Esophagus muscularis mucosa (tissue), 4 donors: ENCODE results near the gene KCNAB2. TPM values are rescaled to one million over a fixed set of nuclear protein-coding genes. Genes with fewer than 3 reads are reported as not detected.

Experiments
- DNase-seq: peaks from one replicate; pipeline ENCODE4 v3.0.0-alpha.2; 2017; ENCODE audit errors: extremely low spot score
- H3K27ac ChIP-seq, 4 donors: fragments of 200-600 bp; sonication (generic); replicated peaks in 1 of 4; 1 replicate in 3 of 4; 2 replicates in 1 of 4; pipeline ENCODE4 v1.5.1; 2016 to 2019; ENCODE audit warnings: mild to moderate bottlenecking in 1 of 4
- H3K27me3 ChIP-seq, 4 donors: fragments of 200-600 bp; sonication (generic); one replicate each; pipeline versions ENCODE4 v1.5.1 to v1.6.0; 2016 to 2019
- H3K36me3 ChIP-seq, 4 donors: fragments of 200-600 bp; sonication (generic); one replicate each; pipeline ENCODE4 v1.5.1; 2016 to 2019
- H3K4me1 ChIP-seq, 4 donors: fragments of 200-600 bp; sonication (generic); one replicate each; pipeline ENCODE4 v1.5.1; 2016 to 2019
- H3K4me3 ChIP-seq, 4 donors: fragments of 200-600 bp; sonication (generic); 1 replicate in 2 of 4; 2 replicates in 2 of 4; pipeline ENCODE4 v1.5.1; 2016 to 2019; ENCODE audit warnings: mild to moderate bottlenecking in 4 of 4, moderate library complexity in 1 of 4
- H3K9me3 ChIP-seq, 4 donors: fragments of 200-600 bp; sonication (generic); 1 replicate in 3 of 4; 2 replicates in 1 of 4; pipeline ENCODE4 v1.5.1; 2016 to 2019
- CTCF ChIP-seq, 3 experiments: fragments of 200-600 bp in 2 of 3; fragments of 450-650 bp in 1 of 3; sonication (generic) in 2 of 3; IDR thresholded peaks; one replicate each; pipeline ENCODE4 v1.5.1; 2017 to 2019; ENCODE audit warnings: antibody characterized with exemption in 3 of 3, mild to moderate bottlenecking in 2 of 3, moderate library complexity in 1 of 3
- EP300 ChIP-seq: sonication (generic); formaldehyde crosslinking; IDR thresholded peaks from one replicate; pipeline ENCODE4 v1.6.1; 2017; ENCODE audit warnings: antibody characterized with exemption
- POLR2A ChIP-seq: fragments of 450-650 bp; IDR thresholded peaks from one replicate; pipeline ENCODE4 v1.6.1; 2017; ENCODE audit warnings: antibody characterized with exemption, moderate library complexity, mild to moderate bottlenecking, low read depth
- POLR2AphosphoS5 ChIP-seq, 2 donors: sonication (generic); formaldehyde crosslinking; IDR thresholded peaks; one replicate each; pipeline ENCODE4 v1.6.1; 2017; ENCODE audit warnings: antibody characterized with exemption in 2 of 2
- WGBS: methylation state at CpG from one replicate; pipeline ENCODE4 v1.1.5; 2018; 5-methylcytosine and 5-hydroxymethylcytosine counted together
- intact Hi-C: fragments of 100-400 bp; cut with DNase I; formaldehyde crosslinking; loops from one replicate; pipeline ENCODE4 v1.15.1; 2023
- total RNA-seq, 4 donors: library from RNA; depleted of rRNA; stranded (reverse); fragments of >200 nt; gene quantifications; one replicate each; pipeline versions ENCODE4 v1.1.0 to v1.2.1, GENCODE V29; 2016

Gene KCNAB2
- total RNA-seq, 4 donors from 2014 or later: 10.4 to 19.3 (median 13.2) TPM

- intact Hi-C loops: no loop called here
- Histone ChIP-seq H3K36me3 (no peaks in the 10 kb centered on the region), H3K27me3 (peaks cover 0 to 27% (median 0%) of the 10 kb centered on the region in 4 donors), H3K4me1 (peaks cover 6 to 13% (median 11%) of the 10 kb centered on the region in 4 donors), H3K4me3 (peak overlapping the region in 1 of 4 donors; percentile 14), H3K27ac (no peak overlapping the region), H3K9me3 (no peaks in the 10 kb centered on the region)
- WGBS: 77% methylated on average over 14 of the region's 19 CpGs
- DNase-seq: no peak
- TF ChIP-seq POLR2AphosphoS5 (IDR thresholded peaks at IDR 0.05): peak in 1 of 2 donors; percentile 29
- TF ChIP-seq EP300: no peak
- TF ChIP-seq POLR2A: no peak
- TF ChIP-seq CTCF (IDR thresholded peaks at IDR 0.05): no peak
Measured at GRCh38 chr1:6028042-6028850, 17.4 kb upstream of the KCNAB2 start.

GRCh38 chr1:6029351-6029750 lies 16.3 kb upstream of the KCNAB2 start:
- Histone ChIP-seq H3K27ac (no peak overlapping the region), H3K4me3 (no peak overlapping the region), H3K36me3 (no peaks in the 10 kb centered on the region), H3K27me3 (peaks cover 0 to 27% (median 0%) of the 10 kb centered on the region in 4 donors), H3K4me1 (peaks cover 9 to 19% (median 12%) of the 10 kb centered on the region in 4 donors), H3K9me3 (no peaks in the 10 kb centered on the region)
- 97% methylated on average over 3 of the region's 5 CpGs for whole genome bisulfite sequencing
- TF ChIP-seq POLR2A (no peak), EP300 (no peak), POLR2AphosphoS5 (IDR thresholded peaks at IDR 0.05) (no peak), CTCF (IDR thresholded peaks at IDR 0.05) (no peak)
- intact Hi-C loops: no loop called here
- no peak for DNase-seq

- Histone ChIP-seq H3K27me3 (peaks cover 0 to 26% (median 0%) of the 10 kb centered on the region in 4 donors), H3K27ac (no peak overlapping the region), H3K9me3 (no peaks in the 10 kb centered on the region), H3K36me3 (no peaks in the 10 kb centered on the region), H3K4me1 (peaks cover 9 to 20% (median 11%) of the 10 kb centered on the region in 4 donors), H3K4me3 (no peak overlapping the region)
- intact Hi-C loops: no loop called here
- 98% methylated on average over 7 of the region's 7 CpGs for WGBS
- DNase-seq: no peak
- TF ChIP-seq EP300 (no peak), POLR2A (no peak), CTCF (IDR thresholded peaks at IDR 0.05) (no peak), POLR2AphosphoS5 (IDR thresholded peaks at IDR 0.05) (no peak)
Measured at GRCh38 chr1:6030132-6030531, 15.6 kb upstream of the KCNAB2 start.

GRCh38 chr1:6030547-6031261 lies 15.0 kb upstream of the KCNAB2 start:
- Histone ChIP-seq H3K9me3 (no peaks in the 10 kb centered on the region), H3K36me3 (no peaks in the 10 kb centered on the region), H3K27ac (no peak overlapping the region), H3K4me1 (peaks cover 3 to 14% (median 7%) of the 10 kb centered on the region in 4 donors), H3K4me3 (no peak overlapping the region), H3K27me3 (peaks cover 0 to 20% (median 0%) of the 10 kb centered on the region in 4 donors)
- DNase-seq: no peak
- no peak for TF ChIP-seq POLR2A
- TF ChIP-seq CTCF (IDR thresholded peaks at IDR 0.05): no peak
- TF ChIP-seq POLR2AphosphoS5 (IDR thresholded peaks at IDR 0.05): no peak
- WGBS: 84% methylated on average over 2 of the region's 2 CpGs
- intact Hi-C loops: no loop called here
